AML-193 (cell line): ENCODE data around the gene MRI1.
"Not testable (repeated sequence)": the region's sequence is repeated elsewhere in the genome, so short reads cannot be mapped to it uniquely, and the experiment has no call there.

Experiments
- DNase-seq, 2 experiments: peaks; one replicate each; lab custom pipeline; 2025; lab: John Stamatoyannopoulos, UW

The MRI1 gene

GRCh38 chr19:13761423-13761822 is 2.9 kb upstream of the MRI1 start:
- DNase-seq = no peak

- no peak for DNase-seq
Measured at GRCh38 chr19:13762635-13763235, 1.6 kb upstream of the MRI1 start.

- DNase-seq = no peak
Measured at GRCh38 chr19:13763265-13763664, 1.1 kb upstream of the MRI1 start.

- no peak for DNase-seq
Measured at GRCh38 chr19:13764821-13765394, 586 bp downstream of the MRI1 start.

GRCh38 chr19:13765395-13766094 is 1.2 kb downstream of the MRI1 start:
- DNase-seq = no peak

- DNase-seq = no peak
Measured at GRCh38 chr19:13766095-13766481, 1.8 kb downstream of the MRI1 start.

GRCh38 chr19:13768510-13768909 is 4.2 kb downstream of the MRI1 start:
- DNase-seq = no peak

- no peak for DNase-seq
Measured at GRCh38 chr19:13770013-13770635, 5.8 kb downstream of the MRI1 start.

- peak; percentile 86 to 92 for DNase-seq
Measured at GRCh38 chr19:13774217-13775191, 10.2 kb downstream of the MRI1 start, which contains the start of gene C19orf53. C19orf53 (plus strand) TSS chr19:13774456; CDS start chr19:13774478, 22 bp downstream.

GRCh38 chr19:13778398-13778797 is 14.1 kb downstream of the MRI1 start:
- no peak for DNase-seq

- no peak for DNase-seq
Measured at GRCh38 chr19:13778847-13779246, 14.5 kb downstream of the MRI1 start.

GRCh38 chr19:13779794-13780193 is 15.5 kb downstream of the MRI1 start:
- not testable (repeated sequence) for DNase-seq

- DNase-seq = no peak
Measured at GRCh38 chr19:13781547-13781946, 17.2 kb downstream of the MRI1 start.

- DNase-seq = no peak
Measured at GRCh38 chr19:13782537-13782936, 18.2 kb downstream of the MRI1 start.

GRCh38 chr19:13783565-13784500 is 19.5 kb downstream of the MRI1 start:
- DNase-seq = no peak

GRCh38 chr19:13784731-13785452 is 20.6 kb downstream of the MRI1 start:
- peak; percentile 50 to 56 for DNase-seq

- peak; percentile 61 to 62 for DNase-seq
Measured at GRCh38 chr19:13788991-13789390, 24.7 kb downstream of the MRI1 start.

GRCh38 chr19:13790354-13790753 is 26.0 kb downstream of the MRI1 start:
- peak; percentile 97 to 98 for DNase-seq

GRCh38 chr19:13793317-13793716 is 29.0 kb downstream of the MRI1 start:
- DNase-seq = not testable (repeated sequence)

- DNase-seq = peak in 1 of 2 experiments; percentile 13
Measured at GRCh38 chr19:13794398-13794756, 30.1 kb downstream of the MRI1 start.
